Measurements from ENCODE around the gene SNX30. TPM values are rescaled to one million over a fixed set of nuclear protein-coding genes. Genes with fewer than 3 reads are reported as not detected.

The SNX30 gene
- total RNA-seq, 4 donors from 2014 or later = 12.8 to 16.1 (median 14.4) TPM

- no peak for DNase-seq (ENCODE audit: low spot score in 2 of 2)
- WGBS = 92% methylated on average over 7 of the region's 7 CpGs
- H3K4me3 ChIP-seq = no peak overlapping the region
- H3K9me3 ChIP-seq = no peaks in the 10 kb centered on the region
- no peak overlapping the region for H3K27ac ChIP-seq
- no peaks in the 10 kb centered on the region for H3K4me1 ChIP-seq
- H3K36me3 ChIP-seq = peaks cover 11% of the 10 kb centered on the region
- no peaks in the 10 kb centered on the region for H3K27me3 ChIP-seq
- TF ChIP-seq, protein P1, sequence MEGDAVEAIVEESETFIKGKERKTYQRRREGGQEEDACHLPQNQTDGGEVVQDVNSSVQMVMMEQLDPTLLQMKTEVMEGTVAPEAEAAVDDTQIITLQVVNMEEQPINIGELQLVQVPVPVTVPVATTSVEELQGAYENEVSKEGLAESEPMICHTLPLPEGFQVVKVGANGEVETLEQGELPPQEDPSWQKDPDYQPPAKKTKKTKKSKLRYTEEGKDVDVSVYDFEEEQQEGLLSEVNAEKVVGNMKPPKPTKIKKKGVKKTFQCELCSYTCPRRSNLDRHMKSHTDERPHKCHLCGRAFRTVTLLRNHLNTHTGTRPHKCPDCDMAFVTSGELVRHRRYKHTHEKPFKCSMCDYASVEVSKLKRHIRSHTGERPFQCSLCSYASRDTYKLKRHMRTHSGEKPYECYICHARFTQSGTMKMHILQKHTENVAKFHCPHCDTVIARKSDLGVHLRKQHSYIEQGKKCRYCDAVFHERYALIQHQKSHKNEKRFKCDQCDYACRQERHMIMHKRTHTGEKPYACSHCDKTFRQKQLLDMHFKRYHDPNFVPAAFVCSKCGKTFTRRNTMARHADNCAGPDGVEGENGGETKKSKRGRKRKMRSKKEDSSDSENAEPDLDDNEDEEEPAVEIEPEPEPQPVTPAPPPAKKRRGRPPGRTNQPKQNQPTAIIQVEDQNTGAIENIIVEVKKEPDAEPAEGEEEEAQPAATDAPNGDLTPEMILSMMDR (IDR thresholded peaks at IDR 0.05) = no peak
- TF ChIP-seq POLR2A (IDR thresholded peaks at IDR 0.05) (no peak), EP300 (IDR thresholded peaks at IDR 0.05) (no peak), POLR2AphosphoS5 (IDR thresholded peaks at IDR 0.05) (no peak)
These were observed 58.8 kb downstream of the SNX30 start for GRCh38 chr9:112809351-112809848.

DNA sequence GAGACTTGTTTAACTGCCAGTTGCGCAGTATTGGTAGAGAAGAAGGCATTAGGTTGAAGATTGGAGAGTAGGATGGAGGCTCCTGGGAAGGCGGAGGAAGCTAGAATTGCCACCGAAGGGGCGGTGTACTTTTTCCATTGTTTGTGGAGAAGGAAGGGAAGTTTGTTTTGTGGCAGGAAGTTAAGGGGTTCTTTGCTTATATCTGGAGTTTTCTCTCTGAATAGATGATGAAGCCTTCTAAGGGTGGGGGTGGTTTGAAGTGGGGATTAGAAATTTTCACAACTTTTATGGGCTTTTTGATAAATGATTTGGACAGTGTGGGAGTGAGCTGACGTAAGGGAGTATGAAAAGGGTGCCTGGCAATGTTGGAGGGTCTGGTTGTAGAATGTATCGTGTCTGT lies 59.3 kb downstream of the SNX30 start:
- no peak for DNase-seq (ENCODE audit: low spot score in 2 of 2)
- TF ChIP-seq EP300 (IDR thresholded peaks at IDR 0.05) = no peak
- no peak for TF ChIP-seq POLR2A (IDR thresholded peaks at IDR 0.05)
- TF ChIP-seq POLR2AphosphoS5 (IDR thresholded peaks at IDR 0.05) = no peak
- TF ChIP-seq, protein P1 (IDR thresholded peaks at IDR 0.05) = no peak
- Histone ChIP-seq H3K27me3 (no peaks in the 10 kb centered on the region), H3K4me3 (no peak overlapping the region), H3K36me3 (peaks cover 11% of the 10 kb centered on the region), H3K27ac (no peak overlapping the region), H3K9me3 (no peaks in the 10 kb centered on the region), H3K4me1 (no peaks in the 10 kb centered on the region)
- 78% methylated on average over 6 of the region's 6 CpGs for WGBS

DNA sequence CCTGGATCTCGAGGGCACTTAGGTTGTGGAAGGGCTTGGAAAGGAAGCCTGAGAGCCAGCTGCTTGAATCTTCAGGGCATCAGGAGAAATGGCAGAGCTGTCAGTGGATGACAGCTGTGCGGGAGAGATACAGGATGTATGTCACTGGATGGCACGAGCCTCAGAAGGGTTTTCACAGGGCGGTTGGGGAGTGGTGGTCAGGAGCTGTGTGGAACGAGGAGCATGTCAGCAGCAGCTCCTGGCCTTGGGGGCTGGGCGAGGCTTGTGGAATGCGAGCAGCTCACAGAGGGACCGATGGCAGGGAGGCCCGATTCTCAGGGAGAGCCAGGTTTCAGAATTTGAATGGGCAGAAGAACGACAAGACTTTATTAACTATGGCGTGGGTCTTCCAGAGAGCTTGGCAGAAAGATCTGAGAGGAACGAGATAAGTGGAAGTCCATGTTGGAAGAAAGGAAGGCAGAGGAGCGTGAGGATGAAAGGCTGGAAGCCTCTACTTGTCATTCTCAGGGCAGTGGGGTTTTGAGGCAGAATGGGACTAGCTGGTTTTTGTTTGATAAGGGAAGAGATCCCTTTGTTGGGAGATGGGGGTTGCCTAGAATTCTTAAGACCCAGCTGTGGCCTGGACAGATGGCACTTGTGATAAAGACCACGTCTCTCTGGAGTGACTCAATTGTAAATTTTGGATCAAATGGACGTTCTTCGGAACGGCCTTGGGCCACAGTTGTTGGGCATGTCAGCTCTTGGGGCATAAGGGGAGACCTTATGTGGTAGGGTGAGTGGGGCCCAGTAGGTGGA lies 60.3 kb downstream of the SNX30 start:
- 69% methylated on average over 17 of the region's 17 CpGs for WGBS
- Histone ChIP-seq H3K4me1 (no peaks in the 10 kb centered on the region), H3K27me3 (no peaks in the 10 kb centered on the region), H3K9me3 (no peaks in the 10 kb centered on the region), H3K4me3 (no peak overlapping the region), H3K36me3 (peaks cover 11% of the 10 kb centered on the region), H3K27ac (no peak overlapping the region)
- TF ChIP-seq POLR2A (IDR thresholded peaks at IDR 0.05) (no peak), EP300 (IDR thresholded peaks at IDR 0.05) (no peak), POLR2AphosphoS5 (IDR thresholded peaks at IDR 0.05) (no peak)
- TF ChIP-seq, protein P1 (IDR thresholded peaks at IDR 0.05) = no peak
- no peak for DNase-seq (ENCODE audit: low spot score in 2 of 2)

- H3K4me1 ChIP-seq = no peaks in the 10 kb centered on the region
- 94% methylated on average over 6 of the region's 6 CpGs for WGBS
- H3K9me3 ChIP-seq = no peaks in the 10 kb centered on the region
- H3K27ac ChIP-seq = no peak overlapping the region
- H3K4me3 ChIP-seq = no peak overlapping the region
- no peaks in the 10 kb centered on the region for H3K27me3 ChIP-seq
- no peak for DNase-seq (ENCODE audit: low spot score in 2 of 2)
- H3K36me3 ChIP-seq = peaks cover 11% of the 10 kb centered on the region
- TF ChIP-seq POLR2AphosphoS5 (IDR thresholded peaks at IDR 0.05) (no peak), POLR2A (IDR thresholded peaks at IDR 0.05) (no peak), EP300 (IDR thresholded peaks at IDR 0.05) (no peak)
- TF ChIP-seq, protein P1 (IDR thresholded peaks at IDR 0.05) = no peak
These were observed 61.0 kb downstream of the SNX30 start for GRCh38 chr9:112811518-112811917.

GRCh38 chr9:112815868-112816267 lies 65.3 kb downstream of the SNX30 start:
- Histone ChIP-seq H3K4me3 (no peak overlapping the region), H3K27me3 (no peaks in the 10 kb centered on the region), H3K27ac (no peak overlapping the region), H3K36me3 (peaks cover 5% of the 10 kb centered on the region), H3K9me3 (no peaks in the 10 kb centered on the region), H3K4me1 (no peaks in the 10 kb centered on the region)
- TF ChIP-seq EP300 (IDR thresholded peaks at IDR 0.05) (no peak), POLR2A (IDR thresholded peaks at IDR 0.05) (no peak), POLR2AphosphoS5 (IDR thresholded peaks at IDR 0.05) (no peak)
- TF ChIP-seq, protein P1 (IDR thresholded peaks at IDR 0.05) = no peak
- WGBS = 87% methylated on average over 8 of the region's 8 CpGs
- DNase-seq (ENCODE audit: low spot score in 2 of 2) = no peak
